Measurements from ENCODE around the gene SHOC1. TPM values are rescaled to one million over a fixed set of nuclear protein-coding genes. Genes with fewer than 3 reads are reported as not detected.
"Not testable (repeated sequence)": the region's sequence is repeated elsewhere in the genome, so short reads cannot be mapped to it uniquely, and the experiment has no call there.

SHOC1 gene
- total and polyA plus RNA-seq, 2 donors = 0.05 TPM; not detected in 1

DNA sequence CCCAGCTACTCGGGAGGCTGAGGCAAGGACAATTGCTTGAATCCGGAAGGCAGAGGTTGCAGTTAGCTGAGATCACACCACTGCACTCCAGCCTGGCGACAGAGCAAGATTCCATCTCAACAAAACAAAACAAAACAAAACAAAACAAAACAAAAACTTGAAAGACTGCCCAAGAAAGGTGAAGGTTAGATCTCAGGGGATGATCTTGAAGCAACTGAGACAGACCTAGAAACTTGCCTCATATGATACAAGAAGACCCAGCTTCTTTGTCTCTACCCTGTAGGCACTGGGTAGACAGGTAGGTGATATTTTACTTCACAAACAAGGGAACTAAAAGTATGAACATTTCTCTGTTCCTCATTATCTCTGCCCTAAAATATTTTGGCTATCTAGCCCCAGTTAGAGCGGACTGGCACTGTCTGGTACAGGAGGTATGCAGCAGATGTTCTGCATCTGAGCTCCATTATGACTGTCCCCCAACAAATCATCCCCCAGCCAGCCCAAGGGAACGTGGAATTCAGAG lies 26.3 kb upstream of the SHOC1 start:
- Histone ChIP-seq H3K36me3 (ENCODE audit: insufficient read depth) (no peaks in the 10 kb centered on the region), H3K4me1 (ENCODE audit: insufficient read depth) (no peaks in the 10 kb centered on the region), H3K27ac (ENCODE audit: low read depth) (no peak overlapping the region), H3K4me3 (ENCODE audit: low read depth, low read length) (no peak overlapping the region)
- DNase-seq (ENCODE audit: extremely low spot score) = no peak
- WGBS = 82% methylated on average over 5 of the region's 5 CpGs

- 100% methylated on average over 1 of the region's 1 CpG for WGBS
- no peak overlapping the region for H3K4me3 ChIP-seq (ENCODE audit: low read depth, low read length)
- no peaks in the 10 kb centered on the region for H3K4me1 ChIP-seq (ENCODE audit: insufficient read depth)
- H3K36me3 ChIP-seq (ENCODE audit: insufficient read depth) = no peaks in the 10 kb centered on the region
- no peak for DNase-seq (ENCODE audit: extremely low spot score)
- no peak overlapping the region for H3K27ac ChIP-seq (ENCODE audit: low read depth)
Observed at GRCh38 chr9:111819360-111819759, 24.6 kb upstream of the SHOC1 start.

DNA sequence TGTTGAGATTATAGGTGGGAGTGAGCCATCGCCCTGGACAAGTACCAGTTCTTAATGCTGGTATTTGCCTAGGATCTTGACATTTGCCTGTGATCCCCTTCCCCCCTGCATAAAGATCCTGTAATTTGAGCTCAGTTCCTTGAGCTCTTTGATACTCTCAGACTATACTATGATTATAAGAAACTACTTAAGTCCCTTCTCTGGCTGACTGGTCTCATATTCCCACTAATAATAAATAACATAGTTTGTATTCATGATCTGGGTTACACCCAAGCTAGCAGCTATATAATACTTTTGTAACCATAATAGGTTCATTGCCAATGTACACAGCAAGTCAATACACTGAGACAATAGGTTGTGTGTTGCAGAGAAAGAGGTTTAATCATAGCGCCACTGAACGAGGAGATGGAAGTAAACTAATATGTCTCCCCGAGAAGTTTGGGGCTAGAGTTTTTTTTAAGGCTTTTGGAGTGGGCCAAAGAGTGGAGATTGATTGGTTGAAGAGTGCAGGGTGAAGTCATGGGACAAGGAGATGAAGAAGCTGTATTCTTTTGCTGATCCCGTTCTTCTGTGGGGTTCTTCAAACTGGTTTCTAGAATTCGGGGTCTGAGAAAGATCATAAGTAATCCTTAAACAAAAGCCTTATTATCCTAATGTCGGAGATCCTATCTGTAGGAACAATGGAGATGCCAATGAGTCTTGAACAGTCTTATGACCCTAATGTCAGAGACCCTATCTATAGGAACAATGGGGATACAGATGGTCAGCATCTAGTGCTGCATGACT lies 20.7 kb upstream of the SHOC1 start:
- no peak overlapping the region for H3K4me3 ChIP-seq (ENCODE audit: low read depth, low read length)
- DNase-seq (ENCODE audit: extremely low spot score) = no peak
- no peaks in the 10 kb centered on the region for H3K4me1 ChIP-seq (ENCODE audit: insufficient read depth)
- no peak overlapping the region for H3K27ac ChIP-seq (ENCODE audit: low read depth)
- no peaks in the 10 kb centered on the region for H3K36me3 ChIP-seq (ENCODE audit: insufficient read depth)
- 90% methylated on average over 7 of the region's 7 CpGs for WGBS

DNA sequence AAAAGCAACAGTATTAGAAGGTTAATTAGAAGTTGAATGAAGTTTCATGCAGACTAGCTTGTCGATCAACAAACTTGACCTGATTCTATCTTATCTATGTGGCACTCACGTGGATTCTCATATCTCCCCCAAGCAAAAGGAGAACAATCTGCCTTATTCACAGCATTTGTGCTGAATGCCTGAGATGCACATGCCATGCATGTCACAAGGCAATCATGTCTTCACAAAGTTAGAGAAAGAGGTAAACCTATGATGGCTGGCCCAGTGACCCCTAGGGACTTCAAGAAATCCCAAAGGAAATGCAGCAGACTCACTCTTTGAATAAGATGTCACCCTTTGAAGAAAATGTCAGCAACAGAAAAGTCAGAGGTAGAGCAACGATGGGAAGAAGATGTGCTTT lies 17.6 kb upstream of the SHOC1 start:
- Histone ChIP-seq H3K4me1 (ENCODE audit: insufficient read depth) (no peaks in the 10 kb centered on the region), H3K4me3 (ENCODE audit: low read depth, low read length) (no peak overlapping the region), H3K27ac (ENCODE audit: low read depth) (no peak overlapping the region), H3K36me3 (ENCODE audit: insufficient read depth) (no peaks in the 10 kb centered on the region)
- no peak for DNase-seq (ENCODE audit: extremely low spot score)
- 84% methylated on average over 3 of the region's 3 CpGs for WGBS

DNA sequence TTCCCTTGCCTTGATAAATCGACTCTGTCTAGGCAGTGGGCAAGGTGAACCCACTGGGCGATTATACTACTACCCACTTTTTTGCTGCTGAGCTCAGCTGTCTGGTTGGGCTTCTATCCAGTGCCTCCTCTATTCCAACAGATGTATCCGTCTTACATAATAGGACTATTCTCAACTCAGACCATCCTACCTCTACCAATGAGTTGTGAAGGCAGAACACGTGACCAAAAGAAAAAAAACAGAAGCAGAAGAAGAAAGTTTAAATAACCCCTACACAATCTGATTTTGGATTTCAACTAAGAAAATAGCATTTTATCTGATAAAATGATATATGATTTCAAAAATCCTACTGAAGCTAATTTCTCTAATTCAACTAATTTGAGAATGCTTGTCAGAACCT lies 16.2 kb upstream of the SHOC1 start:
- Histone ChIP-seq H3K36me3 (ENCODE audit: insufficient read depth) (no peaks in the 10 kb centered on the region), H3K4me1 (ENCODE audit: insufficient read depth) (no peaks in the 10 kb centered on the region), H3K4me3 (ENCODE audit: low read depth, low read length) (no peak overlapping the region), H3K27ac (ENCODE audit: low read depth) (no peak overlapping the region)
- WGBS = 89% methylated on average over 4 of the region's 4 CpGs
- DNase-seq (ENCODE audit: extremely low spot score) = no peak

DNA sequence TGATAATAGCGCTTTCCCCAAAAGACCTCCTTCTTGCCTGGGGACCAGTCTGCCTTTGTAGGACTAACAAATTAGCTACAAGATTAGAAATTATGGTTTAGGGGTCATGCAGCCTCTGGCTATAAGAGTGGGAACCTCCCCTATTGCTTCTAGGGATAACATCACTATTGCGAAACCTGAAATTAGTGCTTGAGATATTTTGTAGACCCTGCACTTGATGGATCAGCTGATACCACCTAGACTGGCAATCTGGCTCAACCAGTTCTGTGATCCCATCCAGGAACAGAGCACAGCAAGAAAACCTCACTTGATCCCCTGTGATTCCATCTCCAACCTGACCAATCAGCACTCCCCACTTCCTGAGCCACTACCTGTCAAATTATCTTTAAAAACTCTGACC lies 15.7 kb upstream of the SHOC1 start:
- not testable (repeated sequence) for H3K4me3 ChIP-seq (ENCODE audit: low read depth, low read length); DNase-seq (ENCODE audit: extremely low spot score); H3K27ac ChIP-seq (ENCODE audit: low read depth); H3K4me1 ChIP-seq (ENCODE audit: insufficient read depth); H3K36me3 ChIP-seq (ENCODE audit: insufficient read depth)
- WGBS = 94% methylated on average over 2 of the region's 2 CpGs

DNA sequence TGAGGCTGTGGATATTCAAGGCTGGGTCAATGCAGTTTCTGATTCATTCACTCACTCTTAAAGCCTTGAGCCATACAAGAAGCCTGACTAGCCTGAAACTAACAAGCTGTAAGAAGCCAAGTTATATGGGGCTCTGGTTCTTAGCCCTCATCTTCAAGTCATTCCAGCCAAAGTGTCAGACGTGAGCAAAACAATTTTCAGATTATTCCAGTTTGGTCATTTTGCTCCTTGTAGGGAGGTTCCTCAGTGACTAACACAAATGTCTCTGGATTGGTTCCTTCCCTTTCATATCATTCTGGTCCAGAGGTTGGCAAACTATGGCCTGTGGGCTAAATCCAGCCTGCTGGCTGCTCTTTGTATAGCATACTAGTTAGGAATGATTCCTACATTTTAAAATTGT lies 12.5 kb upstream of the SHOC1 start:
- WGBS = 86% methylated on average over 1 of the region's 1 CpG
- no peak for DNase-seq (ENCODE audit: extremely low spot score)
- H3K4me3 ChIP-seq (ENCODE audit: low read depth, low read length) = no peak overlapping the region
- H3K4me1 ChIP-seq (ENCODE audit: insufficient read depth) = no peaks in the 10 kb centered on the region
- no peaks in the 10 kb centered on the region for H3K36me3 ChIP-seq (ENCODE audit: insufficient read depth)
- H3K27ac ChIP-seq (ENCODE audit: low read depth) = no peak overlapping the region

DNA sequence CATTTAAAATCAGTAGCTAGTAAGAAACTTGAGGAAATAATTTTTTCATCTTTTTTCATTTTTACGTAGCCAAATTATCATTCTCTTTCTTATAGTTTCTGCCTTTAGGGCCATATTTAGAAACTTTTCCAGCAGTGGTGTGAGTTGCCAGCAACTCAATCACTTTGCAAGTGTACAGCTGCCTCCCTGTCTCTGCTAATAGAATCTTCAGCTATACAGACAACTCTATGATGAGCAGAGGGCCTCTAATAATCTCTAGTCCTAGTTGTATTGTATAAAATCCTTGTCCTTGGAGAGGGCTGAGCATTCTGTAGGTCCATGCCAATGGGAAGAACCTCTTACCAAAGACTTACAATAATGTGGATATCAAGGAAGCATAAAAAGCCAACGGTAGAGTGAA lies 11.5 kb upstream of the SHOC1 start:
- 91% methylated on average over 2 of the region's 2 CpGs for WGBS

GRCh38 chr9:111805830-111806241 lies 11.1 kb upstream of the SHOC1 start:
- H3K27ac ChIP-seq (ENCODE audit: low read depth) = no peak overlapping the region
- 69% methylated on average over 4 of the region's 4 CpGs for WGBS
- DNase-seq (ENCODE audit: extremely low spot score) = no peak
- H3K36me3 ChIP-seq (ENCODE audit: insufficient read depth) = peaks cover under 1% of the 10 kb centered on the region
- H3K4me1 ChIP-seq (ENCODE audit: insufficient read depth) = no peaks in the 10 kb centered on the region
- H3K4me3 ChIP-seq (ENCODE audit: low read depth, low read length) = no peak overlapping the region

More for the DNA sequence above, 11.5 kb upstream of the SHOC1 start:
- Histone ChIP-seq H3K27ac (ENCODE audit: low read depth) (no peak overlapping the region), H3K4me3 (ENCODE audit: low read depth, low read length) (no peak overlapping the region), H3K4me1 (ENCODE audit: insufficient read depth) (no peaks in the 10 kb centered on the region), H3K36me3 (ENCODE audit: insufficient read depth) (no peaks in the 10 kb centered on the region)
- DNase-seq (ENCODE audit: extremely low spot score) = no peak

DNA sequence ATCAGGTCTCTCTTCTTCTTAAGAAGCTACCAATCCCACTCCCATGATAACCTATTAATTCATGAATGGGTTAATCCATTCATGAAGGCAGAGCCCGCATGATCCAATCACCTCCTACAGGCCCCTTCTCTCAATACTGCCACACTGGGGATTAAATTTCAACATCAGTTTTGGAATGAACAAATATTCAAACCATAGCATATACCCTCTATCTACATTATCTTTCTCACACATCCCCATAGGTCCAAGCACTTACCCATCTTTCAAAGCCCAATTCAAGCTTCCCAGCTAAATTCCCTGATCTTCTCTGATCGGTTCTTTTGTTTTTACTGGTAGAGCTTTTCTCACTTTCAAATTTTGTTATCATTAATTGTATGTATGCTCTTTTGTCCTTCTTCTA lies 10.5 kb upstream of the SHOC1 start:
- no peak overlapping the region for H3K27ac ChIP-seq (ENCODE audit: low read depth)

DNA sequence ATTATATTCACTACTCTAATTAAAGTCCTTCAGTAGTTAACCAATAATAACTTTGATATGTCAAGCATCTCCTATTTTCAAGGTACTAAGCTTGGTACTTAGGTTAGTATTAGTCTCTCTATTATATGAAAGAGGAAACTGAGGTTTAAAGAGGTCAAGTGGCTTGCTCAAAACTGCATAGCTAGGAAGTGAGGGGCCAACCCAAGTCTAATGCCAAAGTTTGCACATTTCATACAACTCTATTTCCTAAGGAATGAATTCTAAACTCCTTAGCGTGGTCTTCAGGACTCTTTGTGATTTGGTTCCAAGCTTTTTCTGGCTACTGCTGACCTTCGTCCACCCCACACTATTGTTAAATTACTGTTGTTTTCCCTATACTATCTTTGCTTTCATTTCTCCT lies 9.9 kb upstream of the SHOC1 start:
- 95% methylated on average over 2 of the region's 2 CpGs for WGBS
- Histone ChIP-seq H3K4me3 (ENCODE audit: low read depth, low read length) (no peak overlapping the region), H3K36me3 (ENCODE audit: insufficient read depth) (peaks cover 1% of the 10 kb centered on the region), H3K27ac (ENCODE audit: low read depth) (no peak overlapping the region), H3K4me1 (ENCODE audit: insufficient read depth) (no peaks in the 10 kb centered on the region)
- no peak for DNase-seq (ENCODE audit: extremely low spot score)

More for the DNA sequence above, 10.5 kb upstream of the SHOC1 start:
- DNase-seq (ENCODE audit: extremely low spot score) = no peak
- Histone ChIP-seq H3K36me3 (ENCODE audit: insufficient read depth) (peaks cover 1% of the 10 kb centered on the region), H3K4me1 (ENCODE audit: insufficient read depth) (no peaks in the 10 kb centered on the region), H3K4me3 (ENCODE audit: low read depth, low read length) (no peak overlapping the region)
- 97% methylated on average over 2 of the region's 2 CpGs for WGBS

DNA sequence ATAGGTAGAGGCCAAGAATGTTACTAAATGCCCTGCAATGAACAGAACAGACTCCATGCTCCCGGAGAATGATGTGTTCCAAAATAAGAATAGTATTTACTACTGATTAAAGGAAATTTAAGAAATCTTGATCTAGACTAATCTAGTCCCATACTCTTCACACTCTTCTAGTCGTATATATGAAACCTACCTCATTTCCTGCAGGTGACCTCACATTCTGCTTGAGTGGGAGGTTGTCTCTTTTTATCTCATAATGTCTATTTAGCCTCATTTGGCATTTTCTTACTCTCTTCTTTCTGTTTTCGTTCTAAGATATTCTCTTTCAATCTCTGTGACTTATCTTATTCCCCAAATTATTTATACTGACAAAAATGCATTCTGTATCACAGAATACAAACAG lies 9.2 kb upstream of the SHOC1 start:
- WGBS = 84% methylated on average over 3 of the region's 3 CpGs
- Histone ChIP-seq H3K27ac (ENCODE audit: low read depth) (no peak overlapping the region), H3K36me3 (ENCODE audit: insufficient read depth) (peaks cover 1% of the 10 kb centered on the region), H3K4me3 (ENCODE audit: low read depth, low read length) (no peak overlapping the region), H3K4me1 (ENCODE audit: insufficient read depth) (no peaks in the 10 kb centered on the region)
- no peak for DNase-seq (ENCODE audit: extremely low spot score)

GRCh38 chr9:111799915-111800526 lies 5.3 kb upstream of the SHOC1 start:
- H3K4me1 ChIP-seq (ENCODE audit: insufficient read depth) = no peaks in the 10 kb centered on the region
- H3K4me3 ChIP-seq (ENCODE audit: low read depth, low read length) = no peak overlapping the region
- H3K36me3 ChIP-seq (ENCODE audit: insufficient read depth) = peaks cover 1% of the 10 kb centered on the region
- DNase-seq (ENCODE audit: extremely low spot score) = no peak
- 87% methylated on average over 1 of the region's 1 CpG for WGBS
- no peak overlapping the region for H3K27ac ChIP-seq (ENCODE audit: low read depth)

GRCh38 chr9:111799506-111799905 lies 4.8 kb upstream of the SHOC1 start:
- Histone ChIP-seq H3K36me3 (ENCODE audit: insufficient read depth) (peaks cover 1% of the 10 kb centered on the region), H3K4me1 (ENCODE audit: insufficient read depth) (no peaks in the 10 kb centered on the region), H3K4me3 (ENCODE audit: low read depth, low read length) (no peak overlapping the region), H3K27ac (ENCODE audit: low read depth) (no peak overlapping the region)
- DNase-seq (ENCODE audit: extremely low spot score) = no peak

Measured in urinary bladder (tissue), 4 donors.